GM19240 (cell line): ENCODE measurements around the gene NUP205.
"Not testable (repeated sequence)": the region's sequence is repeated elsewhere in the genome, so short reads cannot be mapped to it uniquely, and the experiment has no call there.

Experiments used
- DNase-seq: peaks from one replicate; pipeline ENCODE4 v3.0.0; 2011; ENCODE audit warnings: low spot score; ENCODE audit not compliant: insufficient read length

The NUP205 gene

GRCh38 chr7:135618510-135618909 lies 60.8 kb downstream of the NUP205 start:
- no peak for DNase-seq

GRCh38 chr7:135620447-135620846 lies 62.7 kb downstream of the NUP205 start:
- DNase-seq: no peak

- no peak for DNase-seq
Measured at GRCh38 chr7:135620980-135621850, 63.5 kb downstream of the NUP205 start.

GRCh38 chr7:135634191-135634878 lies 76.6 kb downstream of the NUP205 start:
- DNase-seq: no peak

- DNase-seq: not testable (repeated sequence)
Measured at GRCh38 chr7:135639690-135640089, 82.0 kb downstream of the NUP205 start.

GRCh38 chr7:135644154-135644553 lies 86.4 kb downstream of the NUP205 start:
- DNase-seq: no peak

- no peak for DNase-seq
Measured at GRCh38 chr7:135644729-135645128, 87.0 kb downstream of the NUP205 start.

- DNase-seq: no peak
Measured at GRCh38 chr7:135645296-135645904, 87.7 kb downstream of the NUP205 start.

GRCh38 chr7:135647755-135648154 lies 90.0 kb downstream of the NUP205 start:
- no peak for DNase-seq

GRCh38 chr7:135648235-135648634 lies 90.5 kb downstream of the NUP205 start:
- DNase-seq: no peak

GRCh38 chr7:135650831-135651573 lies 93.3 kb downstream of the NUP205 start:
- DNase-seq: no peak

GRCh38 chr7:135653340-135654080 lies 95.8 kb downstream of the NUP205 start:
- DNase-seq: no peak

- no peak for DNase-seq
Measured at GRCh38 chr7:135658564-135658963, 100.8 kb downstream of the NUP205 start.

GRCh38 chr7:135659159-135659846 lies 101.6 kb downstream of the NUP205 start:
- no peak for DNase-seq

GRCh38 chr7:135661311-135662122 lies 103.8 kb downstream of the NUP205 start:
- DNase-seq: no peak

- no peak for DNase-seq
Measured at GRCh38 chr7:135662123-135662372, 104.3 kb downstream of the NUP205 start.

- DNase-seq: peak; percentile 76
Measured at GRCh38 chr7:135662373-135663114, 104.8 kb downstream of the NUP205 start, which contains the start of gene STMP1. Gene STMP1 (plus strand): TSS chr7:135662514.

- no peak for DNase-seq
Measured at GRCh38 chr7:135664046-135664589, 106.4 kb downstream of the NUP205 start.

GRCh38 chr7:135665042-135665441 lies 107.3 kb downstream of the NUP205 start:
- no peak for DNase-seq
